Measurements from ENCODE around the gene IMMT. TPM values are rescaled to one million over a fixed set of nuclear protein-coding genes. Genes with fewer than 3 reads are reported as not detected.
A peak's percentile ranks its signal among the peaks of the same experiment; 100 is the strongest.

IMMT gene
- total and polyA plus RNA-seq, 2 experiments from 2014 or later, result 71.0 to 96.7 TPM

GRCh38 chr2:86232910-86233309 lies 37.6 kb upstream of the IMMT start:
- Histone ChIP-seq H3K4me3 (no peak overlapping the region), H3K4me1 (ENCODE audit: insufficient read depth) (peaks cover 7% of the 10 kb centered on the region; the same call in 1 of the 2 replicates), H3K79me2 (replicated peaks; ENCODE audit: insufficient read depth) (no peaks in the 10 kb centered on the region), H3F3A (replicated peaks; ENCODE audit: low read depth) (no peaks in the 10 kb centered on the region), H3K4me2 (no peak overlapping the region), H3K9me2 (ENCODE audit: insufficient read depth) (no peaks in the 10 kb centered on the region), H3K27ac (ENCODE audit: low read depth) (no peak overlapping the region), H3K36me3 (ENCODE audit: insufficient read depth) (no peaks in the 10 kb centered on the region), H4K20me1 (replicated peaks; ENCODE audit: insufficient read depth) (no peaks in the 10 kb centered on the region), H2AFZ (no peak overlapping the region), H3K27me3 (ENCODE audit: insufficient read depth) (no peaks in the 10 kb centered on the region)
- ATAC-seq (no peak), DNase-seq (ENCODE audit: low spot score) (no peak)
- Mint-ChIP-seq H3K4me3 (no peak overlapping the region), H3K36me3 (ENCODE audit: low read depth) (no peaks in the 10 kb centered on the region), H3K4me1 (peaks cover 18% of the 10 kb centered on the region), H3K9me3 (no peaks in the 10 kb centered on the region), H3K27ac (no peak overlapping the region), H3K27me3 (ENCODE audit: insufficient read depth, low read depth, poor library complexity) (peaks cover 6% of the 10 kb centered on the region)
- no peak for TF ChIP-seq NANOG (IDR thresholded peaks at IDR 0.05; ENCODE audit: borderline replicate concordance)

DNA sequence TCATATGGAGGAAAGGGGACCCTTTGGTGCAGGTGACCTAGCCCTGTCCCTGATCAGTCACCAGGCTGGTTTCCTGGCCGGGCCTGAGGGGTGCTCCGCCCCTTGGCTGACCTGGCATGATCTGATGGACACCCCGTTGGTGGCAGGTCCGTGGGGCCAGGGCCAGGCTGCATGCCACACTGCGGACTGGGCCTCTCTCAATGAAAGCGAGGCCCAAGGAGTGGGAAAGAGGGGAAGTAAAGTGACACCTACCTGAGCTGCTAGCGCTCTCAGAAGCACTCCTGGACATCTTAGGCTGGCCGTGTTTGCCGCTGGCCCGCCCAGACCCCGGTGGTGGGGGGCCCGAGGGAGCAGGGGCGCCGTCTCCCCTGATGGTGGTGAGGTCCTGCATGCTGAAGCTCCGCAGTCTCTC lies 37.1 kb upstream of the IMMT start:
- Mint-ChIP-seq H3K27me3 (ENCODE audit: insufficient read depth, low read depth, poor library complexity) (peaks cover 6% of the 10 kb centered on the region), H3K4me3 (no peak overlapping the region), H3K27ac (no peak overlapping the region), H3K4me1 (peaks cover 18% of the 10 kb centered on the region), H3K36me3 (ENCODE audit: low read depth) (no peaks in the 10 kb centered on the region), H3K9me3 (no peaks in the 10 kb centered on the region)
- Histone ChIP-seq H3K4me2 (no peak overlapping the region), H3K36me3 (ENCODE audit: insufficient read depth) (no peaks in the 10 kb centered on the region), H3K9me2 (ENCODE audit: insufficient read depth) (no peaks in the 10 kb centered on the region), H3F3A (replicated peaks; ENCODE audit: low read depth) (no peaks in the 10 kb centered on the region), H3K27me3 (ENCODE audit: insufficient read depth) (no peaks in the 10 kb centered on the region), H3K4me3 (no peak overlapping the region), H3K79me2 (replicated peaks; ENCODE audit: insufficient read depth) (no peaks in the 10 kb centered on the region), H4K20me1 (replicated peaks; ENCODE audit: insufficient read depth) (no peaks in the 10 kb centered on the region), H2AFZ (0 out of 2 replicates have a peak overlapping the region, but pooled peaks have one; percentile 43), H3K27ac (ENCODE audit: low read depth) (no peak overlapping the region), H3K4me1 (ENCODE audit: insufficient read depth) (peaks cover 7% of the 10 kb centered on the region; the same call in 1 of the 2 replicates)
- DNase-seq (ENCODE audit: low spot score), result no peak
- no peak for ATAC-seq
- TF ChIP-seq EZH2 (IDR thresholded peaks at IDR 0.05; ENCODE audit: low read depth, unreplicated experiment) (no peak), ZNF114 (CRISPR knock-in tag; IDR thresholded peaks at IDR 0.05) (no peak), ZNF462 (CRISPR knock-in tag; IDR thresholded peaks at IDR 0.05) (no peak), EZH2phosphoT487 (IDR thresholded peaks at IDR 0.05; ENCODE audit: unreplicated experiment) (no peak), STAT1 (IDR thresholded peaks at IDR 0.05; ENCODE audit: unreplicated experiment) (no peak), CREB1 (CRISPR knock-in tag; IDR thresholded peaks at IDR 0.05; ENCODE audit: low read depth) (no peak), POLR2AphosphoS5 (IDR thresholded peaks at IDR 0.05; ENCODE audit: low read depth) (no peak), NANOG (IDR thresholded peaks at IDR 0.05; ENCODE audit: borderline replicate concordance) (no peak), ETS1 (IDR thresholded peaks at IDR 0.05) (no peak)
- TF ChIP-seq, protein P1, sequence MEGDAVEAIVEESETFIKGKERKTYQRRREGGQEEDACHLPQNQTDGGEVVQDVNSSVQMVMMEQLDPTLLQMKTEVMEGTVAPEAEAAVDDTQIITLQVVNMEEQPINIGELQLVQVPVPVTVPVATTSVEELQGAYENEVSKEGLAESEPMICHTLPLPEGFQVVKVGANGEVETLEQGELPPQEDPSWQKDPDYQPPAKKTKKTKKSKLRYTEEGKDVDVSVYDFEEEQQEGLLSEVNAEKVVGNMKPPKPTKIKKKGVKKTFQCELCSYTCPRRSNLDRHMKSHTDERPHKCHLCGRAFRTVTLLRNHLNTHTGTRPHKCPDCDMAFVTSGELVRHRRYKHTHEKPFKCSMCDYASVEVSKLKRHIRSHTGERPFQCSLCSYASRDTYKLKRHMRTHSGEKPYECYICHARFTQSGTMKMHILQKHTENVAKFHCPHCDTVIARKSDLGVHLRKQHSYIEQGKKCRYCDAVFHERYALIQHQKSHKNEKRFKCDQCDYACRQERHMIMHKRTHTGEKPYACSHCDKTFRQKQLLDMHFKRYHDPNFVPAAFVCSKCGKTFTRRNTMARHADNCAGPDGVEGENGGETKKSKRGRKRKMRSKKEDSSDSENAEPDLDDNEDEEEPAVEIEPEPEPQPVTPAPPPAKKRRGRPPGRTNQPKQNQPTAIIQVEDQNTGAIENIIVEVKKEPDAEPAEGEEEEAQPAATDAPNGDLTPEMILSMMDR (conservative IDR thresholded peaks at IDR 0.05; ENCODE audit: low read depth in 2 of 2), result no peak
